Transverse colon (tissue), 4 donors: ENCODE results near the gene SLC26A9.

ENCODE experiments used
- CTCF ChIP-seq, 5 experiments: fragments of 200-600 bp in 3 of 5; fragments of 450-650 bp in 2 of 5; sonication (generic) in 3 of 5; IDR thresholded peaks; 1 replicate in 2 of 5; 2 replicates in 3 of 5; pipeline ENCODE4 v1.5.1; 2016 to 2017; ENCODE audit warnings: antibody characterized with exemption in 5 of 5, inconsistent platforms in 3 of 5, mild to moderate bottlenecking in 2 of 5, moderate library complexity in 1 of 5
- POLR2A ChIP-seq: fragments of 450-650 bp; IDR thresholded peaks from one replicate; pipeline ENCODE4 v1.6.1; 2016; ENCODE audit warnings: antibody characterized with exemption, mild to moderate bottlenecking, moderate library complexity
- POLR2AphosphoS5 ChIP-seq, 3 donors: sonication (generic); formaldehyde crosslinking; IDR thresholded peaks; one replicate each; pipeline ENCODE4 v1.6.1; 2016; ENCODE audit warnings: antibody characterized with exemption in 3 of 3

GRCh38 chr1:205948039-205948438 is 4.8 kb upstream of the SLC26A9 start:
- no peak for TF ChIP-seq CTCF (IDR thresholded peaks at IDR 0.05)
- TF ChIP-seq POLR2A: no peak
- no peak for TF ChIP-seq POLR2AphosphoS5 (IDR thresholded peaks at IDR 0.05)
